CD4-positive, CD25-positive, alpha-beta regulatory T cell (primary cell): ENCODE data around the gene LATS2. TPM values are rescaled to one million over a fixed set of nuclear protein-coding genes. Genes with fewer than 3 reads are reported as not detected.

Experiments
- ATAC-seq, 2 donors: fragments of 150-1000 bp; cut with Tn5 transposase; one replicate each; pipeline ENCODE4 v1.10.0; 2021; ENCODE audit warnings: low read depth in 2 of 2, moderate number of reproducible peaks in 2 of 2, moderate library complexity in 1 of 2
- DNase-seq, 3 donors: peaks; one replicate each; pipeline versions ENCODE4 v3.0.0 to v3.0.0-alpha.2; 2012 to 2022; ENCODE audit warnings: mixed read lengths in 1 of 3
- H3K27ac ChIP-seq: one replicate; pipeline ENCODE4 v1.7.0; 2013; ENCODE audit warnings: mild to moderate bottlenecking, low read length; ENCODE audit not compliant: insufficient read depth, poor library complexity, severe bottlenecking
- H3K27me3 ChIP-seq: one replicate; pipeline ENCODE4 v1.7.0; 2013; ENCODE audit warnings: low read length; ENCODE audit not compliant: control insufficient read depth, insufficient read depth
- H3K36me3 ChIP-seq: one replicate; pipeline ENCODE4 v1.7.0; 2013; ENCODE audit warnings: mild to moderate bottlenecking, low read length, moderate library complexity; ENCODE audit not compliant: control insufficient read depth, insufficient read depth
- H3K4me1 ChIP-seq: 2 replicates; pipeline ENCODE4 v1.7.0; 2013; ENCODE audit warnings: mild to moderate bottlenecking, low read length; ENCODE audit not compliant: insufficient read depth, control insufficient read depth, poor library complexity, severe bottlenecking
- H3K4me3 ChIP-seq: one replicate; pipeline ENCODE4 v1.7.0; 2013; ENCODE audit warnings: low read depth, mild to moderate bottlenecking, low read length, moderate library complexity
- H3K9me3 ChIP-seq, 2 experiments: 1 replicate in 1 of 2; 2 replicates in 1 of 2; pipeline ENCODE4 v1.7.0; 2013; ENCODE audit warnings: low read length in 2 of 2, mild to moderate bottlenecking in 1 of 2, moderate library complexity in 1 of 2; ENCODE audit not compliant: control insufficient read depth in 2 of 2
- H3K27ac Mint-ChIP-seq, 3 donors: one replicate each; pipeline ENCODE4 v1.8.0; 2020 to 2022; ENCODE audit warnings: mild to moderate bottlenecking in 3 of 3, mixed read lengths in 3 of 3, moderate library complexity in 2 of 3
- H3K27me3 Mint-ChIP-seq: one replicate; pipeline ENCODE4 v1.8.0; 2022; ENCODE audit warnings: mild to moderate bottlenecking, mixed read lengths
- H3K36me3 Mint-ChIP-seq: one replicate; pipeline ENCODE4 v1.8.0; 2020; ENCODE audit warnings: mixed read lengths
- H3K4me1 Mint-ChIP-seq, 4 donors: one replicate each; pipeline ENCODE4 v1.8.0; 2020 to 2022; ENCODE audit warnings: mixed read lengths in 4 of 4, mild to moderate bottlenecking in 1 of 4
- H3K4me3 Mint-ChIP-seq, 4 donors: one replicate each; pipeline ENCODE4 v1.8.0; 2020 to 2022; ENCODE audit warnings: mild to moderate bottlenecking in 4 of 4, mixed read lengths in 4 of 4, moderate library complexity in 3 of 4
- H3K9me3 Mint-ChIP-seq, 7 donors: one replicate each; pipeline ENCODE4 v1.8.0; 2020 to 2022; ENCODE audit warnings: mixed read lengths in 7 of 7, mild to moderate bottlenecking in 3 of 7, moderate library complexity in 2 of 7
- polyA plus RNA-seq, 4 donors: library from polyadenylated mRNA; unstranded; fragments of 300-500 nt; fragmentation: Illumina TruSeq; gene quantifications; one replicate each; pipeline ENCODE4 v1.2.3, GENCODE V29; 2021
- total RNA-seq: library from RNA; stranded (reverse); gene quantifications from one replicate; pipeline ENCODE4 v1.2.3, GENCODE V29; 2022

Gene LATS2
- total and polyA plus RNA-seq, 5 donors from 2014 or later, result 0.35 TPM; not detected in 4

DNA sequence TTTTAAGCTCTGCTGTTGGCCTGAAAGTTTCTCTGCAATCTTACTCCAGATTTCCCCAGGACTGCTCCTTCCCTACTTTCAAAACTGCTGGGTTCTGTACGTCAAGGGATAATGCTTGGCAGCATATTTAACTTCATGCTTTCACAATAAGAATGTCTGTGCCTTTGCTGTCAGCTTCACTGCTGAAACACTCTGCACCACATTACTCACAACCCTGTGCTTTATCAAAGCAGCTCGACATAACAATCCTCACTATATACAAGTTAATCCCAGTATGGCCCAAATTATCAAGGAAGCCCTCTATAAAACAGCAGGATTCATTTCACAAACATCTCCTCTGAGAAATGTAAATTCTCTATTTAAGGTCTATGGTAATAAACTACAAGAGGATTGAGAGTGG lies 17.5 kb downstream of the LATS2 start:
- DNase-seq (no peak), ATAC-seq (no peak)
- Mint-ChIP-seq H3K9me3 (no peaks in the 10 kb centered on the region), H3K36me3 (no peaks in the 10 kb centered on the region), H3K4me1 (peaks cover 0 to 7% (median 6%) of the 10 kb centered on the region in 4 donors), H3K27ac (no peak overlapping the region), H3K4me3 (no peak overlapping the region), H3K27me3 (peaks cover 16% of the 10 kb centered on the region)
- Histone ChIP-seq H3K4me1 (no peaks in the 10 kb centered on the region), H3K27me3 (no peaks in the 10 kb centered on the region), H3K36me3 (no peaks in the 10 kb centered on the region), H3K9me3 (no peaks in the 10 kb centered on the region), H3K4me3 (no peak overlapping the region), H3K27ac (no peak overlapping the region)

DNA sequence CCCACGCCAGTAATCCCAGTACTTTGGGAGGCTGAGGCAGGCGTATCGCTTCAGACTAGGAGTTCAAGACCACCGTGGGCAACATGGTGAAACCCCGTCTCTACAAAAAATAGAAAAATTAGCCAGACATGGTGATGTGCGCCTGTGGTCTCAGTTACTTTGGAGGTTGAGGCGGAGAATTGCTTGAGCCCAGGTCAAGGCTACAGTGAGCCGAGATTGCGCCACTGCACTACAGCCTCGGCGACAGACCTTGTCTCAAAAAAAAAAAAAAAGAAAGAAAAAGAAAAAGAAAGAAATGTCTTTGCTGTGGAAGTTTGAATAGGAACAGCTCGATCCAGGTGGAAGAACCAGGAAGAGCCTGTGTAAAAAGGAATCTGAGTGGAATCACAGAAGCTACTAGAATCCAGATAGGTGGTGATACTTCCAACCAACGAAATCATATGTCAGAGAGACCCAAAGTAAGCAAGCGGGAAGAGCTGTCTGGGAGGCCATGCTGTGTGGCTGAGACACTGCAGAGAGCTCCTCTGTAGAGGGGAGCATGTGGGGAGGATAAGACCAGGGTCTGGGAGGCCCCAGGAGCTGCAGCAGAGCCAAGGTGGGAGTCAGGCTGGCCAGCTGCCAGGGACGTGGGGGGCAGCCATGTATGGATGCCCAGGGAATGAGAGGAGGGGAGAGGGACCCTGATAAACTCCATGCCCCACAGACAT lies 21.1 kb downstream of the LATS2 start:
- H3K9me3 Mint-ChIP-seq, result no peaks in the 10 kb centered on the region

DNA sequence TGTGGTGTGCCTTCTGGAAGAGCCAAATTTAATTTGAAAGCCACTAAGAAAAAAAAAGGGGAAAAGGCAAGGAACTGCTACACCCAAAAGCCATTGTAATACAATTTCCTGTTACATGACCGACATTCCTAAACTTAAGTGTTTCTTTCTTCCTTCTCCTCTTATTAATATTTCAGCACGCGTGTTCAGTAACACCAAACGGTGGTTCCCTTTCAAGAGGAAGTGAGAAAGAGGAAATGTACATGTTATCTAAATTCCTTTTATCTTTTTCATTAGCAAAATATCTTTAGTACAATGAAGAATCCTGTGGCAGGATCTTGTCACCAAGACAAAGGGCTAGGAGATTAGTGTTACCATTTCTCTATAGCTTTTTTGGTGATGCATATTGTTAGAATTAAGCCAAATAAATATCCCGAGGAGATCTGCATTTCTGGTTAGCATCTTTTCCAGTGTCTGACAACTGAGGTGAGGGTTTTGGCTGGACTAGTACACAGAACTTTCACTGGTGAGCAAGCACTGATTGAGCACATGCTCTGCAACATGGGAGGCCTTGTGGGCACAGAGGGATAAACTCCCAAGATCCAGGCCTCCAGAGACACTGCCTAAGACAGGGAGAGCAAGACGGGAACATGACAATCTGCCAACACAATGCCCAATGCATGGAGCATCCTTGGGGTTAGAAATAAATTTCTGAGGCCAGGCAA lies 22.1 kb downstream of the LATS2 start:
- no peaks in the 10 kb centered on the region for H3K9me3 ChIP-seq
- no peak overlapping the region for H3K4me3 Mint-ChIP-seq
- DNase-seq (no peak), ATAC-seq (no peak)
- H3K27me3 Mint-ChIP-seq, result peaks cover 5% of the 10 kb centered on the region
- no peaks in the 10 kb centered on the region for H3K9me3 Mint-ChIP-seq
- H3K36me3 Mint-ChIP-seq, result no peaks in the 10 kb centered on the region
- H3K4me1 ChIP-seq, result no peaks in the 10 kb centered on the region
- H3K27ac Mint-ChIP-seq, result peak overlapping the region in 1 of 3 donors; percentile 73
- no peak overlapping the region for H3K4me3 ChIP-seq
- peaks cover 0 to 9% (median 6%) of the 10 kb centered on the region in 4 donors for H3K4me1 Mint-ChIP-seq
- H3K27ac ChIP-seq, result no peak overlapping the region
- H3K36me3 ChIP-seq, result no peaks in the 10 kb centered on the region
- no peaks in the 10 kb centered on the region for H3K27me3 ChIP-seq

More for the DNA sequence above, 21.1 kb downstream of the LATS2 start:
- no peak overlapping the region for H3K4me3 Mint-ChIP-seq
- ATAC-seq (no peak), DNase-seq (no peak)
- Histone ChIP-seq H3K36me3 (no peaks in the 10 kb centered on the region), H3K27me3 (no peaks in the 10 kb centered on the region), H3K9me3 (no peaks in the 10 kb centered on the region), H3K4me1 (no peaks in the 10 kb centered on the region), H3K4me3 (no peak overlapping the region), H3K27ac (no peak overlapping the region)
- H3K4me1 Mint-ChIP-seq, result peaks cover 0 to 9% (median 6%) of the 10 kb centered on the region in 4 donors
- no peaks in the 10 kb centered on the region for H3K36me3 Mint-ChIP-seq
- peaks cover 9% of the 10 kb centered on the region for H3K27me3 Mint-ChIP-seq
- H3K27ac Mint-ChIP-seq, result peak overlapping the region in 1 of 3 donors; percentile 91

GRCh38 chr13:21037656-21038055 lies 23.7 kb downstream of the LATS2 start:
- H3K27ac ChIP-seq, result no peak overlapping the region

GRCh38 chr13:21035498-21035897 lies 25.9 kb downstream of the LATS2 start:
- Histone ChIP-seq H3K9me3 (no peaks in the 10 kb centered on the region), H3K4me1 (no peaks in the 10 kb centered on the region), H3K4me3 (no peak overlapping the region), H3K27me3 (no peaks in the 10 kb centered on the region), H3K36me3 (no peaks in the 10 kb centered on the region), H3K27ac (no peak overlapping the region)
- no peaks in the 10 kb centered on the region for H3K9me3 Mint-ChIP-seq
- ATAC-seq, result no peak
- DNase-seq, result no peak
- peaks cover 0 to 9% (median 6%) of the 10 kb centered on the region in 4 donors for H3K4me1 Mint-ChIP-seq
- no peaks in the 10 kb centered on the region for H3K36me3 Mint-ChIP-seq
- no peak overlapping the region for H3K27ac Mint-ChIP-seq
- H3K4me3 Mint-ChIP-seq, result no peak overlapping the region
- H3K27me3 Mint-ChIP-seq, result peaks cover 13% of the 10 kb centered on the region

More at GRCh38 chr13:21037656-21038055, 23.7 kb downstream of the LATS2 start:
- no peaks in the 10 kb centered on the region for H3K9me3 Mint-ChIP-seq
- no peaks in the 10 kb centered on the region for H3K9me3 ChIP-seq
- H3K27ac Mint-ChIP-seq, result no peak overlapping the region
- H3K36me3 ChIP-seq, result no peaks in the 10 kb centered on the region
- H3K4me3 Mint-ChIP-seq, result no peak overlapping the region
- peaks cover 0 to 9% (median 6%) of the 10 kb centered on the region in 4 donors for H3K4me1 Mint-ChIP-seq
- no peak for ATAC-seq
- H3K27me3 Mint-ChIP-seq, result peaks cover 6% of the 10 kb centered on the region
- H3K4me3 ChIP-seq, result no peak overlapping the region
- no peaks in the 10 kb centered on the region for H3K4me1 ChIP-seq
- no peaks in the 10 kb centered on the region for H3K36me3 Mint-ChIP-seq
- no peak for DNase-seq
- no peaks in the 10 kb centered on the region for H3K27me3 ChIP-seq

DNA sequence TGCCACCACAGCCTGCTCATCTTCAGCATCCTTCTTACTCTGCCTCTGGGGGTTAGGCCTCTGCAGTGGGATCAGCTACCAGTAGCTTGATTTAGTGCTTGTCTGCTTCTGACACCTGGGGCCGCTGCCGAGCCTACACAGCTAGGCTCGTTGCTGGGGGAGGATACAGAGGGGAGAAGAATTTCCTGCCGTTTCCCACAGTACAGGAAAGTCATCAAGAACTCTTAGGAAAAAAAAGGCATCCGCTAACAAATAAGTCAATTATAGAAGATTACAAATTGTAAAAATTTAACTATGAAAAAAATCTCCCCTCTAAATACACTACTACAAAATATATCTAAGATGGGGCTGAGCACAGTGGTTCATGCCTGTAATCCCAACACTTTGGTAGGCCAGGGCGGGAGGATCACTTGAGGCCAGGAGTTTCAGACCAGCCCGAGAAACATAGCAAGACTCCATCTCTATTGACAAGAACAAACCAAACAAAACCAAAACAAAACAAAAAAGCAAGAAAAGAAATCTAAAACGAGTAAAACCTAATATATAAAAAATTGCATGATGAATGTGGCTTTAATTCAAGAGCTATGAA lies 26.7 kb downstream of the LATS2 start:
- H3K27ac Mint-ChIP-seq, result no peak overlapping the region
- no peak for ATAC-seq

GRCh38 chr13:21033856-21034602 lies 27.4 kb downstream of the LATS2 start:
- Histone ChIP-seq H3K27ac (no peak overlapping the region), H3K4me1 (no peaks in the 10 kb centered on the region), H3K27me3 (no peaks in the 10 kb centered on the region), H3K36me3 (no peaks in the 10 kb centered on the region), H3K9me3 (no peaks in the 10 kb centered on the region), H3K4me3 (no peak overlapping the region)
- peaks cover 0 to 2% (median 0%) of the 10 kb centered on the region in 7 donors for H3K9me3 Mint-ChIP-seq
- H3K4me1 Mint-ChIP-seq, result peaks cover 0 to 4% (median under 1%) of the 10 kb centered on the region in 4 donors
- DNase-seq (no peak), ATAC-seq (no peak)
- H3K4me3 Mint-ChIP-seq, result no peak overlapping the region
- peaks cover 16% of the 10 kb centered on the region for H3K27me3 Mint-ChIP-seq
- no peaks in the 10 kb centered on the region for H3K36me3 Mint-ChIP-seq
- no peak overlapping the region for H3K27ac Mint-ChIP-seq

More for the DNA sequence above, 26.7 kb downstream of the LATS2 start:
- no peak overlapping the region for H3K4me3 Mint-ChIP-seq
- H3K4me1 ChIP-seq, result no peaks in the 10 kb centered on the region
- no peaks in the 10 kb centered on the region for H3K27me3 ChIP-seq
- no peaks in the 10 kb centered on the region for H3K9me3 Mint-ChIP-seq
- no peak for DNase-seq
- H3K36me3 Mint-ChIP-seq, result no peaks in the 10 kb centered on the region
- H3K4me1 Mint-ChIP-seq, result peaks cover 0 to 9% (median 5%) of the 10 kb centered on the region in 4 donors
- H3K9me3 ChIP-seq, result no peaks in the 10 kb centered on the region
- peaks cover 13% of the 10 kb centered on the region for H3K27me3 Mint-ChIP-seq
- no peaks in the 10 kb centered on the region for H3K36me3 ChIP-seq
- no peak overlapping the region for H3K27ac ChIP-seq
- H3K4me3 ChIP-seq, result no peak overlapping the region
